ENCODE results near the gene CEP164. TPM values are rescaled to one million over a fixed set of nuclear protein-coding genes. Genes with fewer than 3 reads are reported as not detected.
A peak's percentile ranks its signal among the peaks of the same experiment; 100 is the strongest.

The CEP164 gene
- total and polyA plus RNA-seq, 9 of the 15 experiments (the other 6 are each of a cell fraction or from before 2014, with no cell fraction given) = 2.1 to 16.5 (median 10.4) TPM

GRCh38 chr11:117394221-117394925 is 66.7 kb downstream of the CEP164 start:
- TF ChIP-seq CBX3 (IDR thresholded peaks at IDR 0.05; ENCODE audit: borderline replicate concordance in 1 of 2, low read length in 2 of 2) (no peak), HNRNPH1 (optimal IDR thresholded peaks at IDR 0.05; ENCODE audit: low read depth, low read length) (no peak), TRIM25 (IDR thresholded peaks at IDR 0.05; ENCODE audit: borderline replicate concordance) (no peak), POLR2G (IDR thresholded peaks at IDR 0.05; ENCODE audit: low read depth, low read length) (0 out of 2 replicates have a peak, but pooled peaks have one; percentile 19), STAT5B (CRISPR knock-in tag; IDR thresholded peaks at IDR 0.05) (no peak), KAT2B (IDR thresholded peaks at IDR 0.05; ENCODE audit: low read depth, low read length) (no peak), ZHX1 (conservative IDR thresholded peaks at IDR 0.05; ENCODE audit: low read length) (no peak), CBX1 (IDR thresholded peaks at IDR 0.05; ENCODE audit: low read depth) (no peak), BRF1 (IDR thresholded peaks at IDR 0.05; ENCODE audit: borderline replicate concordance, extremely low read depth, insufficient read length) (no peak)
- H3K27me3 ChIP-seq (ENCODE audit: control insufficient read depth in 2 of 2, insufficient read depth in 2 of 2, low read length in 2 of 2) = no peaks in the 10 kb centered on the region
- no peak overlapping the region for H3K27ac ChIP-seq (ENCODE audit: extremely low read depth, low read depth, low read length)
- no peaks in the 10 kb centered on the region for H3K79me2 ChIP-seq (ENCODE audit: control insufficient read depth, insufficient read depth, low read length)
- H4K20me1 ChIP-seq (replicated peaks; ENCODE audit: control insufficient read depth, insufficient read depth, low read length) = no peaks in the 10 kb centered on the region
- no peaks in the 10 kb centered on the region; a peak in 1 of 5 replicates for H3K4me1 ChIP-seq (replicated peaks in 1 of 2; ENCODE audit: control insufficient read depth in 2 of 2, insufficient read depth in 2 of 2, low read length in 2 of 2)
- ChIA-PET CTCF (ENCODE audit: low intra/inter-chr PET ratio) (no interaction called here), POLR2A (interaction anchor here (0.6 to 1.1 kb wide), 3 partner anchors 8 to 29 kb away, joined by 3 to 4 read pairs (median 3); no protein-coding TSS in a partner anchor)
- no peaks in the 10 kb centered on the region for H3K9me3 ChIP-seq (replicated peaks; ENCODE audit: control insufficient read depth, insufficient read depth, low read depth, low read length)
- DNase-seq (ENCODE audit: extremely low read depth in 1 of 4, low spot score in 3 of 4) = no peak
- no peak for FAIRE-seq
- BruUV-seq (replicated peaks) = no TSS peak
- H3K4me3 ChIP-seq = no peak overlapping the region
- ATAC-seq = no peak
- no peak overlapping the region for H3K9ac ChIP-seq (ENCODE audit: insufficient read depth in 1 of 2, low read depth in 2 of 2, low read length in 2 of 2)
- H2AFZ ChIP-seq (ENCODE audit: low read depth, low read length) = no peak overlapping the region
- intact Hi-C loops (cut with micrococcal nuclease) = no loop called here
- peaks cover 9% of the 10 kb centered on the region; the same call in 1 of the 3 replicates for H3K36me3 ChIP-seq (ENCODE audit: control insufficient read depth, insufficient read depth, low read length)
- no peak overlapping the region for H3K4me2 ChIP-seq (ENCODE audit: insufficient read depth, low read length)
- WGBS (ENCODE audit: insufficient coverage, low coverage, missing lambda C conversion rate) = 68% methylated on average over 14 of the region's 14 CpGs
- H3K9me1 ChIP-seq (ENCODE audit: control insufficient read depth, insufficient read depth, low read length) = no peaks in the 10 kb centered on the region
- in situ Hi-C loops (cut with MboI) = no loop called here
